ENCODE measurements around the gene CDKL5. TPM values are rescaled to one million over a fixed set of nuclear protein-coding genes. Genes with fewer than 3 reads are reported as not detected.
A peak's percentile ranks its signal among the peaks of the same experiment; 100 is the strongest.

The CDKL5 gene
- total RNA-seq, 1 donor from 2014 or later: 6.8 TPM

DNA sequence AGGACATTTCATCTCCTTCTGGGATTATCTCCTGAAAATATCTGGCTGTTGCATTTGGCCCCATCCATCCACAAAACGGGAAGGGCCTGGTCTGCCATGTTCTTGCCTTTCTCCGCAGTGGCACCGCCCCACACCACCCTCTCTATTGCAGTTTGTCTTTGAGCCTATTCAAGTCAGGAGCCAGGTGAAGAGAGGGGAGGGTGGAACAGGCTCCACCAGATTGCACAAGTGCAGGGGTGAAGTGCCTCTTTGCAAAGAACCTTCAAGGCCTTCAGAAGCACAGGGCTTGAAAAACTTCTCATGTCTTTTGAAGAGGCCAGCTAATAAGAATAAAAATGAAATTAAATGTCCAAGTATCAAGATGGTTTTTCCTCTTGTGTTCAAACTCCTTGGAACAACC is 217.8 kb downstream of the CDKL5 start:
- no peak for DNase-seq (ENCODE audit: low spot score)

DNA sequence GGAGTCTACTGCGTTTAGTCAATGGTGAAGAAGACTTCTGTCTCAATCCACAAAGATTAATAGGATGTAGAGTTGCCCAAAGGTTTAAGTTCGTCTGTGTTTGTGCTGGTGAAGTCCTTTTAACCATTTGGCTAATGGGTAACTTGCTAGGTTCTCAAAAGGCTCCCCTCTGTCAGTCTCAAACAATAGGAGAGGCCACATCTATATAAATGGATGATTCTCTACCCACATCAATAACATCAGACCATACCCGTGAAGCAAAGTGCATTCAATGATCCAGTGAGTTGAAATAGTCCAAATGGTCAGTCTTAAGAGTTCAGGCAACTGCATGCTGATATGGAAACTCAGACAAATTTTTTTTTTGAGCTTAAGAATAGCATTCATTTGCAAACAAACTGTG is 218.4 kb downstream of the CDKL5 start:
- DNase-seq (ENCODE audit: low spot score): no peak

GRCh38 chrX:18647621-18648020 is 222.2 kb downstream of the CDKL5 start:
- DNase-seq (ENCODE audit: low spot score): no peak

- DNase-seq (ENCODE audit: low spot score): no peak
Measured at GRCh38 chrX:18649498-18649951, 224.1 kb downstream of the CDKL5 start.

DNA sequence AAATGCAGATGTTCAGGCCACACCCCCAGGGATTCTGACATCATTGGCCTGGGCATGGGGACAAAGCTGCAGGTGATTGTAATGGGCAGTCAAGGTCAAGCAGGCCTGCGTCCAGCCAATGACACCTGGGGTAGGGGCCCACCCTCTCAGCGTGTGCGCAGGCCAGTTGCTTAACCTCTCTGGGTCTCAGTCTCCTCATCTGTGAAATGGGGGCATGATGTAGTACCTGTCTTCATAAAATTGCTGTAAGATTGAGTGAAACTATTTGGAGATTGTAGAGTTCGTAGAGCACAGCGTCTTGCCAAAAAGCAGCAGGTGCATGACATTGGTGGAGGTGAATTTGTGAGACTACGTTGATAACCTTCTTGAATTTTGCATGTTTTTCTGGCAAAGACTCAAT is 225.3 kb downstream of the CDKL5 start:
- DNase-seq (ENCODE audit: low spot score): no peak

GRCh38 chrX:18652636-18653035 is 227.2 kb downstream of the CDKL5 start:
- no peak for DNase-seq (ENCODE audit: low spot score)

GRCh38 chrX:18654875-18655836 is 229.7 kb downstream of the CDKL5 start:
- DNase-seq (ENCODE audit: low spot score): no peak

- no peak for DNase-seq (ENCODE audit: low spot score)
Measured at GRCh38 chrX:18661273-18661672, 235.9 kb downstream of the CDKL5 start.

- no peak for DNase-seq (ENCODE audit: low spot score)
Measured at GRCh38 chrX:18664947-18665346, 239.5 kb downstream of the CDKL5 start.

- DNase-seq (ENCODE audit: low spot score): no peak
Measured at GRCh38 chrX:18666614-18667013, 241.2 kb downstream of the CDKL5 start.

GRCh38 chrX:18668071-18668835 is 242.8 kb downstream of the CDKL5 start:
- DNase-seq (ENCODE audit: low spot score): no peak

GRCh38 chrX:18672008-18672407 is 246.6 kb downstream of the CDKL5 start, which contains the start of gene RS1:
TSS of gene RS1 (minus strand) at chrX:18672108. CDS start at chrX:18672068, 40 bp downstream.
- no peak for DNase-seq (ENCODE audit: low spot score)

DNA sequence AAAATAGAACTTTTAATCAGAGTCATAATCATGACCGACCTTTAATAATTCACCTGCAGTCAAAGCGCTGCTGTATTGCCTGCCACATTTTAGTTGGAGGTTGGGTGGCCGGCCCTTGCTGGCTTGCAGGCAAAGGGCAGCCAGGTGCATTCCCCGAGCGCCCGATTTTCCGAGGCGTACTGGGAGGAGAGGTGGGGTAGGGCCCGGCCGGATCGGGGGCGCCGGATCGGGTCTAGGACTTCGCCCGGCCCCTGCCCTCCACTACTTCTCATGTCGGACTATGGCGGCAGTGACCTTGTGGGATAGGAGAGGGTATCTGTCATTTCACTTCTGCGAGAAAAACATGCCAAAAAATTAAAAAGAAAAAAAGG is 249.0 kb downstream of the CDKL5 start:
- no peak for DNase-seq (ENCODE audit: low spot score)

- peak; percentile 92 for DNase-seq (ENCODE audit: low spot score)
Measured at GRCh38 chrX:18674788-18675735, 249.7 kb downstream of the CDKL5 start.

- DNase-seq (ENCODE audit: low spot score): no peak
Measured at GRCh38 chrX:18676050-18676449, 250.6 kb downstream of the CDKL5 start.

DNA sequence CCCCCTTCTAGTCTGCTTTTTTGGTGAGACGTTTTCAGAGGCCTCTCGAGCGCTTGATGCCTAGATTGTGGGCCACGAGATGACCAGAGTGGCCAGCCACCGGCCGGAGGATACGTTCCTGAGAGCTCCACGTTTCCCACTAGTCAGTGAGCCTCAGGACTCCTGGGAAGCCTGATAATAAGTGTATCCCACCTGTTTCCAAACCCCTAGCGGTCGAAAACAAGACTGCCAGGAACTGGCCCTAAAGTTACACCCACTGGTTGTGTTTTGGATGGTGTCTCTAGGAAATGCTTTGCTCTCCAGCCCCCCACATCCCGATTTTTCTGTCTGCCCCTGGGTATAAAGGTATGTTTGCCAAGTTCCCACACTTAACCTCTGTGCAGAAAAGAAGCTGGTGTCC is 251.1 kb downstream of the CDKL5 start:
- no peak for DNase-seq (ENCODE audit: low spot score)

GRCh38 chrX:18677161-18677869 is 251.9 kb downstream of the CDKL5 start:
- no peak for DNase-seq (ENCODE audit: low spot score)

GRCh38 chrX:18681996-18682395 is 256.6 kb downstream of the CDKL5 start:
- no peak for DNase-seq (ENCODE audit: low spot score)

GRCh38 chrX:18682979-18683387 is 257.6 kb downstream of the CDKL5 start:
- no peak for DNase-seq (ENCODE audit: low spot score)

GRCh38 chrX:18687856-18688495 is 262.6 kb downstream of the CDKL5 start:
- DNase-seq (ENCODE audit: low spot score): no peak

Measured in mesenteric fat pad (tissue), 1 donor.